GM11168 (cell line): ENCODE measurements around the gene NLE1.

Experiments used
- in situ Hi-C: fragments of 300-500 bp; cut with MboI; formaldehyde crosslinking; loops from one replicate; pipeline ENCODE4 v1.12.0; 2022; ENCODE audit warnings: low sequenced_read_pairs; ENCODE audit not compliant: unreplicated experiment

The NLE1 gene

GRCh38 chr17:35094902-35095301 is 47.2 kb downstream of the NLE1 start:
- in situ Hi-C loops: loop anchor here (10.0 kb wide), 1 partner anchor 110 kb away; the partner anchor contains the start of gene LIG3

GRCh38 chr17:35090707-35091106 is 51.4 kb downstream of the NLE1 start:
- in situ Hi-C loops: loop anchor here (10.0 kb wide), 1 partner anchor 106 kb away; the partner anchor contains the start of gene LIG3

- in situ Hi-C loops: loop anchor here (10.0 kb wide), 1 partner anchor 105 kb away; the partner anchor contains the start of gene LIG3
Observed at GRCh38 chr17:35089586-35090296, 52.4 kb downstream of the NLE1 start.

- in situ Hi-C loops: no loop called here
Observed at GRCh38 chr17:35088881-35089585, 53.1 kb downstream of the NLE1 start.

- in situ Hi-C loops: no loop called here
Observed at GRCh38 chr17:35088356-35088880, 53.7 kb downstream of the NLE1 start.

- in situ Hi-C loops: no loop called here
Observed at GRCh38 chr17:35087731-35088355, 54.3 kb downstream of the NLE1 start.

GRCh38 chr17:35086931-35087573 is 55.1 kb downstream of the NLE1 start:
- in situ Hi-C loops: no loop called here

- in situ Hi-C loops: no loop called here
Observed at GRCh38 chr17:35086164-35086563, 55.9 kb downstream of the NLE1 start.

GRCh38 chr17:35084987-35085386 is 57.1 kb downstream of the NLE1 start:
- in situ Hi-C loops: no loop called here

GRCh38 chr17:35083071-35083470 is 59.0 kb downstream of the NLE1 start:
- in situ Hi-C loops: no loop called here

- in situ Hi-C loops: no loop called here
Observed at GRCh38 chr17:35082073-35082657, 59.9 kb downstream of the NLE1 start.

GRCh38 chr17:35081638-35082037 is 60.5 kb downstream of the NLE1 start:
- in situ Hi-C loops: no loop called here

- in situ Hi-C loops: no loop called here
Observed at GRCh38 chr17:35080536-35080935, 61.6 kb downstream of the NLE1 start.

GRCh38 chr17:35079547-35080423 is 62.3 kb downstream of the NLE1 start:
- in situ Hi-C loops: no loop called here
